Measurements from ENCODE around the gene MYZAP.

MYZAP gene

GRCh38 chr15:57565311-57565710 is 26.4 kb upstream of the MYZAP start:
- DNase-seq, result no peak

- no peak for DNase-seq
Observed at GRCh38 chr15:57566834-57567233, 24.9 kb upstream of the MYZAP start.

GRCh38 chr15:57567891-57568290 is 23.8 kb upstream of the MYZAP start:
- DNase-seq, result no peak

GRCh38 chr15:57568299-57568698 is 23.4 kb upstream of the MYZAP start:
- DNase-seq, result no peak

- DNase-seq, result no peak
Observed at GRCh38 chr15:57570340-57570739, 21.4 kb upstream of the MYZAP start.

GRCh38 chr15:57570994-57571393 is 20.7 kb upstream of the MYZAP start:
- no peak for DNase-seq

- DNase-seq, result no peak
Observed at GRCh38 chr15:57571725-57572124, 20.0 kb upstream of the MYZAP start.

GRCh38 chr15:57572468-57572867 is 19.2 kb upstream of the MYZAP start:
- no peak for DNase-seq

- DNase-seq, result no peak
Observed at GRCh38 chr15:57573151-57573550, 18.6 kb upstream of the MYZAP start.

- no peak for DNase-seq
Observed at GRCh38 chr15:57575363-57575762, 16.3 kb upstream of the MYZAP start.

- DNase-seq, result no peak
Observed at GRCh38 chr15:57578288-57578900, 13.3 kb upstream of the MYZAP start.

GRCh38 chr15:57580428-57580827 is 11.3 kb upstream of the MYZAP start:
- no peak for DNase-seq

GRCh38 chr15:57580866-57581265 is 10.8 kb upstream of the MYZAP start:
- DNase-seq, result no peak

GRCh38 chr15:57582090-57582489 is 9.6 kb upstream of the MYZAP start:
- DNase-seq, result no peak

- DNase-seq, result no peak
Observed at GRCh38 chr15:57583282-57583681, 8.4 kb upstream of the MYZAP start.

GRCh38 chr15:57583720-57584119 is 8.0 kb upstream of the MYZAP start:
- DNase-seq, result no peak

- no peak for DNase-seq
Observed at GRCh38 chr15:57586661-57587424, 4.9 kb upstream of the MYZAP start.

GRCh38 chr15:57589281-57589680 is 2.4 kb upstream of the MYZAP start:
- DNase-seq, result no peak

GRCh38 chr15:57589754-57590153 is 1.9 kb upstream of the MYZAP start:
- no peak for DNase-seq

GRCh38 chr15:57591237-57591821 is 375 bp upstream of the MYZAP start:
- no peak for DNase-seq

- no peak for DNase-seq
Observed at GRCh38 chr15:57592426-57592825, 722 bp downstream of the MYZAP start.

- no peak for DNase-seq
Observed at GRCh38 chr15:57592836-57593420, 1.2 kb downstream of the MYZAP start.

- no peak for DNase-seq
Observed at GRCh38 chr15:57594479-57594878, 2.8 kb downstream of the MYZAP start.
